Lung (tissue), 12 donors: ENCODE results near the gene DCBLD2. TPM values are rescaled to one million over a fixed set of nuclear protein-coding genes. Genes with fewer than 3 reads are reported as not detected.

Experiments
- ATAC-seq: fragments of 200-7000 bp; cut with Tn5 transposase; one replicate; pipeline ENCODE4 v1.9.1; 2020; ENCODE audit warnings: moderate number of reproducible peaks; ENCODE audit not compliant: insufficient read depth, low FRiP score
- DNase-seq, 3 donors: peaks; one replicate each; pipeline ENCODE4 v3.0.0-alpha.2; 2013 to 2017
- H3K27ac ChIP-seq, 2 donors: one replicate each; pipeline ENCODE4 v1.5.1; 2013; ENCODE audit warnings: mild to moderate bottlenecking in 2 of 2, moderate library complexity in 2 of 2, control low read depth in 1 of 2, inconsistent platforms in 1 of 2, low read depth in 1 of 2, low read length in 1 of 2
- H3K27me3 ChIP-seq, 3 donors: one replicate each; pipeline ENCODE4 v1.5.1; 2013; ENCODE audit warnings: low read length in 2 of 3; ENCODE audit not compliant: control insufficient read depth in 3 of 3, insufficient read depth in 3 of 3
- H3K36me3 ChIP-seq, 4 donors: one replicate each; pipeline ENCODE4 v1.5.1; 2013; ENCODE audit warnings: low read length in 4 of 4, mild to moderate bottlenecking in 1 of 4, moderate library complexity in 1 of 4; ENCODE audit not compliant: control insufficient read depth in 4 of 4, insufficient read depth in 4 of 4
- H3K4me1 ChIP-seq, 5 donors: one replicate each; pipeline ENCODE4 v1.5.1; 2013; ENCODE audit warnings: low read length in 5 of 5, mild to moderate bottlenecking in 2 of 5, moderate library complexity in 1 of 5; ENCODE audit not compliant: control insufficient read depth in 5 of 5, insufficient read depth in 5 of 5
- H3K4me3 ChIP-seq: one replicate; pipeline ENCODE4 v1.5.1; 2013; ENCODE audit warnings: mild to moderate bottlenecking, control low read depth, moderate library complexity
- H3K9ac ChIP-seq, 2 donors: one replicate each; pipeline ENCODE4 v1.5.1; 2013; ENCODE audit warnings: low read length in 2 of 2, control low read depth in 1 of 2; ENCODE audit not compliant: insufficient read depth in 1 of 2
- H3K9me3 ChIP-seq, 4 donors: one replicate each; pipeline ENCODE4 v1.5.1; 2013; ENCODE audit warnings: low read length in 3 of 4, mild to moderate bottlenecking in 1 of 4, moderate library complexity in 1 of 4; ENCODE audit not compliant: control insufficient read depth in 4 of 4, insufficient read depth in 3 of 4
- CTCF ChIP-seq: IDR thresholded peaks from 2 replicates; pipeline ENCODE4 v1.5.1; 2012; ENCODE audit warnings: mild to moderate bottlenecking; ENCODE audit errors: control extremely low read depth, extremely low read depth
- WGBS, 2 donors: extraction: QIAGEN DNeasy Blood & Tissue Kit; methylation state at CpG; one replicate each; pipeline ENCODE4 v1.1.7; 2013; 5-methylcytosine and 5-hydroxymethylcytosine counted together
- polyA plus RNA-seq, 2 donors: library from polyadenylated mRNA; stranded (reverse); fragments of 200-250 nt; gene quantifications; one replicate each; pipeline ENCODE4 v1.2.1, GENCODE V29; 2013
- total RNA-seq, 2 donors: library from RNA; depleted of rRNA in 1 of 2; stranded (reverse); fragments of >200 nt in 1 of 2; gene quantifications; one replicate each; pipeline ENCODE4 v1.2.1, GENCODE V29; 2014 to 2021
- donor health status: control.
- donor health status: control.
- donor health status: Bipolar disorder and iron deficiency.
- donor health status: healthy.
- donor health status: DM: yes; HTN: yes; CAD: no.

The DCBLD2 gene
- total and polyA plus RNA-seq, 4 donors, result 7.1 to 83.8 (median 18.5) TPM

GRCh38 chr3:98855806-98856400, 45.6 kb downstream of the DCBLD2 start:
- peaks cover 0 to 11% (median 0%) of the 10 kb centered on the region in 4 donors for H3K9me3 ChIP-seq
- DNase-seq (no peak), ATAC-seq (peak; percentile 72)
- H3K27ac ChIP-seq, result no peak overlapping the region
- peaks cover 0 to 8% (median 2%) of the 10 kb centered on the region in 4 donors for H3K36me3 ChIP-seq
- H3K9ac ChIP-seq, result no peak overlapping the region
- no peak overlapping the region for H3K4me3 ChIP-seq
- H3K27me3 ChIP-seq, result no peaks in the 10 kb centered on the region
- H3K4me1 ChIP-seq, result peaks cover 0 to 2% (median 0%) of the 10 kb centered on the region in 5 donors
- WGBS, 2 donors, result 92 to 96% methylated on average over 1 of the region's 1 CpG
- TF ChIP-seq CTCF, result no peak

GRCh38 chr3:98848108-98848507, 53.4 kb downstream of the DCBLD2 start:
- Histone ChIP-seq H3K9ac (no peak overlapping the region), H3K27me3 (no peaks in the 10 kb centered on the region), H3K4me3 (no peak overlapping the region), H3K27ac (no peak overlapping the region), H3K36me3 (peaks cover 0 to 14% (median 9%) of the 10 kb centered on the region in 4 donors), H3K4me1 (peaks cover 0 to 8% (median 0%) of the 10 kb centered on the region in 5 donors), H3K9me3 (no peaks in the 10 kb centered on the region)
- DNase-seq (no peak), ATAC-seq (no peak)
- 94 to 98% methylated on average over 1 of the region's 1 CpG for WGBS, 2 donors
- no peak for TF ChIP-seq CTCF

- H3K27me3 ChIP-seq, result no peaks in the 10 kb centered on the region
- no peak for TF ChIP-seq CTCF
- no peak overlapping the region for H3K4me3 ChIP-seq
- ATAC-seq, result no peak
- H3K27ac ChIP-seq, result no peak overlapping the region
- H3K9me3 ChIP-seq, result no peaks in the 10 kb centered on the region
- no peak overlapping the region for H3K9ac ChIP-seq
- peaks cover 0 to 16% (median 0%) of the 10 kb centered on the region in 5 donors for H3K4me1 ChIP-seq
- peaks cover 0 to 14% (median 9%) of the 10 kb centered on the region in 4 donors for H3K36me3 ChIP-seq
- DNase-seq, result no peak
These were observed 55.4 kb downstream of the DCBLD2 start for GRCh38 chr3:98846101-98846500.
